AG04450 (cell line): Measurements from ENCODE around the gene AGPAT4. TPM values are rescaled to one million over a fixed set of nuclear protein-coding genes. Genes with fewer than 3 reads are reported as not detected.

ENCODE experiments used
- CTCF ChIA-PET: fragments of 300-600, 350-600 bp; formaldehyde crosslinking; extraction: SDS; loops from one replicate; lab custom pipeline; 2022; ENCODE audit warnings: antibody characterized with exemption, inconsistent platforms; lab: Charles Lee
- POLR2A ChIA-PET: fragments of 350-600 bp; formaldehyde crosslinking; extraction: SDS; loops from one replicate; lab custom pipeline; 2021; ENCODE audit warnings: antibody characterized with exemption, inconsistent platforms; lab: Yijun Ruan, JAX
- DNase-seq: peaks from one replicate; pipeline ENCODE4 v3.0.0-alpha.2; 2011; ENCODE audit warnings: low read depth, low spot score
- H3K27ac ChIP-seq: one replicate; pipeline ENCODE4 v1.5.1; 2012; ENCODE audit warnings: low read depth, low read length, control low read depth
- H3K27me3 ChIP-seq: one replicate; pipeline ENCODE4 v1.6.0; 2012; ENCODE audit warnings: low read length; ENCODE audit not compliant: control insufficient read depth, insufficient read depth
- H3K4me3 ChIP-seq: 2 replicates; pipeline ENCODE4 v1.5.1; 2011; ENCODE audit warnings: mild to moderate bottlenecking, low read depth, low read length, control low read depth
- H3K9me3 ChIP-seq: 2 replicates; pipeline ENCODE4 v1.5.1; 2012; ENCODE audit warnings: low read length; ENCODE audit not compliant: control insufficient read depth, insufficient read depth
- CTCF ChIP-seq: IDR thresholded peaks from 2 replicates; pipeline ENCODE4 v1.5.1; 2011; ENCODE audit warnings: low read depth, low read length, control low read depth, inconsistent platforms
- polyA plus RNA-seq: library from polyadenylated mRNA; depleted of rRNA; stranded (reverse); fragments of >200 nt; gene quantifications from 2 replicates; pipeline ENCODE4 v1.2.3, GENCODE V29; 2011

AGPAT4 gene
- polyA plus RNA-seq, 1 experiment, result 10.0 TPM

- no peak for DNase-seq
- Histone ChIP-seq H3K9me3 (peaks cover 3% of the 10 kb centered on the region; the same call in 1 of the 2 replicates), H3K4me3 (no peak overlapping the region), H3K27me3 (no peaks in the 10 kb centered on the region), H3K27ac (no peak overlapping the region)
- ChIA-PET POLR2A (no interaction called here), CTCF (interaction anchor here (1.4 to 6.8 kb wide), 2 partner anchors 221 to 223 kb away, joined by 4 to 92 read pairs; no protein-coding TSS in a partner anchor)
- TF ChIP-seq CTCF, result no peak
Observed at GRCh38 chr6:161150566-161150965, 123.3 kb downstream of the AGPAT4 start.

GRCh38 chr6:161150136-161150535 lies 123.7 kb downstream of the AGPAT4 start:
- Histone ChIP-seq H3K4me3 (no peak overlapping the region), H3K27me3 (no peaks in the 10 kb centered on the region), H3K9me3 (peaks cover 3% of the 10 kb centered on the region; the same call in 1 of the 2 replicates), H3K27ac (no peak overlapping the region)
- TF ChIP-seq CTCF, result no peak
- ChIA-PET CTCF (interaction anchor here (1.4 to 6.8 kb wide), 2 partner anchors 221 to 224 kb away, joined by 4 to 92 read pairs; no protein-coding TSS in a partner anchor), POLR2A (no interaction called here)
- no peak for DNase-seq

- no peak for TF ChIP-seq CTCF
- H3K27me3 ChIP-seq, result no peaks in the 10 kb centered on the region
- no peak overlapping the region for H3K4me3 ChIP-seq
- no peak overlapping the region for H3K27ac ChIP-seq
- peaks cover 4% of the 10 kb centered on the region; the same call in 1 of the 2 replicates for H3K9me3 ChIP-seq
- CTCF ChIA-PET, result interaction anchor here (2.0 kb wide), 1 partner anchor 228 kb away, joined by 11 read pairs; no protein-coding TSS in a partner anchor
- POLR2A ChIA-PET, result no interaction called here
- DNase-seq, result no peak
Observed at GRCh38 chr6:161143663-161144430, 130.0 kb downstream of the AGPAT4 start.

- H3K4me3 ChIP-seq, result no peak overlapping the region
- ChIA-PET CTCF (interaction anchor here (2.0 kb wide), 1 partner anchor 228 kb away, joined by 11 read pairs; no protein-coding TSS in a partner anchor), POLR2A (no interaction called here)
- no peak overlapping the region for H3K27ac ChIP-seq
- no peaks in the 10 kb centered on the region for H3K27me3 ChIP-seq
- DNase-seq, result no peak
- TF ChIP-seq CTCF, result no peak
- peaks cover 4% of the 10 kb centered on the region; the same call in 1 of the 2 replicates for H3K9me3 ChIP-seq
Observed at GRCh38 chr6:161142957-161143296, 130.9 kb downstream of the AGPAT4 start.

GRCh38 chr6:161141173-161141572 lies 132.7 kb downstream of the AGPAT4 start:
- TF ChIP-seq CTCF, result no peak
- Histone ChIP-seq H3K4me3 (no peak overlapping the region), H3K9me3 (peaks cover 4% of the 10 kb centered on the region; the same call in 1 of the 2 replicates), H3K27me3 (no peaks in the 10 kb centered on the region), H3K27ac (no peak overlapping the region)
- ChIA-PET CTCF (interaction anchor here (1.0 to 1.5 kb wide), 4 partner anchors 12 to 231 kb away, joined by 3 to 11 read pairs (median 4); no protein-coding TSS in a partner anchor), POLR2A (no interaction called here)
- DNase-seq, result no peak
